ENCODE results near the gene C17orf100.
"Not testable (repeated sequence)": the region's sequence is repeated elsewhere in the genome, so short reads cannot be mapped to it uniquely, and the experiment has no call there.

C17orf100 gene

DNA sequence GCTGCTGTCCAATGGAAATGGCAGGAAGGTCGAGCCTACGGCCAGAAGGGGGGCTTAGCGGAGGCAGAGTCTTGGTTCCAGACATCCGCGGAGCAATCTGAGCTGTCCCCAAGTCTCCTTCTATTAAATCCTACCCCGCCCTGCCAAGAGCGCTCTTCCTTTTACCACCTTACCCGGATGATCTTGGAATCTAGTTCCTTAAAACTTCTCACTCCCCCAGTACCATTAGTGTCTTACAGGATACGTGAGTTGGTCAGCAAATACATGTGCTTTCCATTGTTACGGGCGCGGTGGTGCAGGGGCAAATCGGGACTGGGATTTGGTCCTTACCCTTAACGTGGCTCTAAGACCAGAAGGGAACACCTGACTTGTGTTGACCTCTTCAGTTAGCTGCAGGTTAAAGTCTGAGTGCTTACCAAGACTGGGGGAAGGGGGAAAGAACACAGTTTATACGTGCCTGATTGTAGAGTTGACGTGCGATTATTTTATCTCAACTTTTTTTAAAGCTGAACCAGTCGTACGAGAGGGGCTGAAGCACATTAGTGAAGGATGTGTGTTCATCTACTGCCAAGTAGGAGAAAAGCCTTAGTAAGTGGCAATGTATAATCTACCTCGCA lies 10.2 kb upstream of the C17orf100 start:
- no peak for DNase-seq

DNA sequence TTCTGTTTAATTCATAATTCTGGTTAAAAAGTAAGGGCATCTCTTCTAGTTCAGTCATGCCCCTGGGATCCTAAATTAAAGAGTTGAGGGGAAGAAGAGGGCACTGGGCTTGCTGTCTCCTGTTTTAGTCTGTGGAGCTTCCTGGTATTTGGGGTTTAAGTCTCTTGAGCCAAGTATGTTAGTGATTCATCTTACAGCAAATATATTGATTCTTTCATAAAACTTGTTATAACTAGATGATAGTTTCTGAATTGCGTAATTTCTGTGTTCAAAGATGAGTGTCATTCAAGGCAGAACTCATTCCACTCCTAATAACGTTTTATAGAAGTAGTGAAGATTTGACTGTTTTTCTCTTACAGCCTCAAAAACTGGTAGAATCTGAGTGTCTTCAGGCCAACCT lies 9.0 kb upstream of the C17orf100 start:
- DNase-seq, result no peak

DNA sequence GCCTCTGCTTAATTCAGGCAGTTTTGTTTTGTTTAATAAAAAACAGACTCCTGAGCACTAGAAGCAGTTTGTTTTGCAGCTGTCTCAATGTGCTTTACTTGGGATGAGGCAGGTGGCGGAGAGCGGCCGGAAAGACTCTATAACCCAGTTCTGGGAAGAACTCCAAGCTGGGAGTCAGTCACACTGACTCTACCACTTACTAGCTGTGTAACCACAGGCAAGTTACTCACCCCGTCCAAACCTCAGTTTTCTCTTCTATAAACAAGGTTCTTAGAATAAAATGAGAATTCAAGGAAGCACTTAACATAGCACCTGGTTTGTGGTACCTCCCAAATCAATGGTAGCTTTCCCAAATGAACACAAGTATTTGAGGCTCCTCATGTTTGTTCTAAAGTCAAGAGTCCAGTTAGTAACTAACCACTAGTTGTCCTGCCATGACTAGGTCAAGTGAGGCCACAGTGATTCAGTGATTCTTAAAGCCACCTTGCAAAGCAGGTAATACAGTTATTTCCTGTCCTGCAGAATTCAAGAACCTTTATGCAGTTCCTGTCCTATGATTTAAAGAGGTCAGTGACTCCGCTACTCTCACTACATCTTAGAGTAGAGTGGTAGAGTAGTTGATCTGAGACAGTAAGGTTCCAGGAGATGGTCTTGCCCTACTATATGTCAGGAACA lies 8.0 kb upstream of the C17orf100 start:
- no peak for DNase-seq

DNA sequence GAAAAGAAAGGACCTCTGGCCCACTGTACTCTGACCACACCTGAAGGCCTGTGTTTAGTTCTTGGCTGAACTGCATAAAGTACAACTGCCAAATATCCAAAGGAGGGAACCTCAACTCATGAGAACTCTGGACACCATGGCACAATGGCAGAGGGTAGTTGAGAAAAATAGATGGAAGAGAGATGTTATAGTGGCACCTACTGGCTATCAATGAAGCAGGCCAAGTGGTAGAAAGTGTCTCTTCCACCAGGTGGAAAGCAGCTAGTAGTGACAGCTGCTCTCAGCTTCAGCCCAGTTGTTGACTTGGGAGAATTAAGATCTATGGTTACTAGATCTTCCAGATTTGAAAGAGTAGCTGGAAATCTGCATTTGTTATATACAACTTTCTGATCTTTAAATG lies 3.4 kb upstream of the C17orf100 start:
- DNase-seq, result no peak

DNA sequence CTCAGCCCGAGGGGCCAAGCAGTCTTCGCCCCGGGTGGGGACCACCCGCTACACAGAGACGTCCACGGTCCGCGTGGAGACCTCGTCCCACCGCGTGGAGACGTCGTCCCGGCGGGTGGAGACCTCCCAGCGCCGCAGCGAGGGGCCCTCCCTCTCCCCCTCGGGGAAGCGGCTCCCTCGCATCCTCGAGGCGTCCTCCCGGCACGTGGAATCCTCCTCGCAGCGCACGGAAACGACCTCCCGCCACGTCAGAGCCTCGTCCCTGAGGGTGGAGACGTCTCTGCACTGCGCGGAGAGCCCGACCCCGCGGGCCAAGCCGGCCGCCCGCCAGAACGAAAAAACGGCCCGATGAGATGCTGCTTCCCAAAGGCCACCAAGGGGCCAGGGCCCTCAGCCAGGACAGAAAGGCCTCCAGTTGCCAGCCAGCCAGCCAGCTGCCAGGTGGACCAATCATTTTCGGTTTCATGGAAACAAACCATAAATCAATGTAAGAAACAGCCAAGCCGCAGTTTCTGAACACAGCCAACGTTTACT lies 424 bp downstream of the C17orf100 start:
- DNase-seq, result no peak

DNA sequence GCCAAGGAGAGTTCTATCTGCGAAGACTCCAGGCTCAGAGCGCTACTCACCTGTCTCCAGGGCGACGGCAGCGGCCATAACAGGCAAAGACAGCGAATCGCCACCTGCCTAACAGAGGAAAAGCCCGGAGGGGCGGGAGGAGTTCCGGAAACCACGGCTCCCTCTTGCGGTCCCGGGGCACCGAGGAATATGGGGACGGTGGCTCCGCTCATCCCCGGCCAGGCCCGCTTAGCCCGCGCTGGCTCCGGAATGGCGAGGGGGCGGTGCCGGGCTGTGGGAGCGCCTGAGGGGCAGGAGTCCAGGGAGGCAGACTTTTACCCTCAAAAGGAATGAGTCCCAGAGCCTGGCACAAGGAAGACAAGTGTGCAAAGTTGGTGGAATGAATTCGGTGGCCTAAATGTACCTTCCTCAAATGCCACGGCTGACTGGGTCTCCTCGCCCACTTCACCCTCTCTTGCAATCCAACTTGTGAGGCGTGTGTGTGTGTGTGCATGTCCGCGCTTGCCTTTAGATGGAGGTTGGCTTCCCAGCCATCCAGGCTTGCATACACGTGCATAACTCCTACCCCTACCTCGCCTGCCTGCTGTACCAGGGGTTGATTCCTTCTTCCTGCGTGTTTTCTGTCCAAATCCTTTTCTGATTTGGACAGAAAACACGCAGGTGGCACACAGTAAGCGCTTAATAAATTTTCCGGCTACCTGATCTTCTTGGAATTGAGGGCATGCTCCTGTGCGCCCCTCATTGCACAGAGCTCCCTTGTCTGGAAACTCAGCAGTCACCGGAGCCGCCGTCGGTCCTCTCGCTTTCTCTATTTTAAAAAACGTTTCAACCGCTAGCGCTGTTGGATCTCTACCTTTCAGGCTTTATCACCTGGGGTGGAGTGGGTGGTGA lies 3.5 kb downstream of the C17orf100 start:
- no peak for DNase-seq

DNA sequence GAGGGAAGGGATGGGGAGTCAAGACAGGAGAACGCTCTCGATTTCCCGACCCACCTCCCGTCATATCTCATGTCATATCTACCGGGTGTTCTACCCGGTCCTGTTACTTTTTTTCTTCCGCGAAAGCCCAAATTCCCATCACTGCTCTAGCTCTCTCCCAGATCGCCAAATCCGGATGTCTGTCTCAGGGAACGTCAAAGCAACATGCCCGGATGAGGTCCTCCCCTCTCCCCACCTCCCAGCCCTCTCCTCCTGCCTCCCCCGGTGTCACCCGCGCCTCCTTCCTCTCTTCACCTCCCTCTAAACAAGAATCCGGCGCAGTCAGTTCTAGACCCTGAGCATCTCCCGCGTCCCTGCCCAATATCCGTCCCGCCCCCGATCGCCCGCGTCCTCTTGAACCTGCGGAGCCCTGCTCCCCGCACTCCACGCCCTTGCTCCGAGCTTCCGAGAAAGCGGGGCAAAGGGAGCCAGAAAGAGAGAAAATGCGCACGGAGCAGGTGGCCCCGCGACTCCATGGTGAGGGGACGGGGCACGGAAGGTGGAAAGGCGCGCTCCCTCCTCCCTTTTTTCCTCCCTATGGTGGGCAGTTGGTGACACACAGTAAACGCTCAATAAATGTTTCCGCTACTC lies 4.3 kb downstream of the C17orf100 start:
- DNase-seq, result not testable (repeated sequence)

DNA sequence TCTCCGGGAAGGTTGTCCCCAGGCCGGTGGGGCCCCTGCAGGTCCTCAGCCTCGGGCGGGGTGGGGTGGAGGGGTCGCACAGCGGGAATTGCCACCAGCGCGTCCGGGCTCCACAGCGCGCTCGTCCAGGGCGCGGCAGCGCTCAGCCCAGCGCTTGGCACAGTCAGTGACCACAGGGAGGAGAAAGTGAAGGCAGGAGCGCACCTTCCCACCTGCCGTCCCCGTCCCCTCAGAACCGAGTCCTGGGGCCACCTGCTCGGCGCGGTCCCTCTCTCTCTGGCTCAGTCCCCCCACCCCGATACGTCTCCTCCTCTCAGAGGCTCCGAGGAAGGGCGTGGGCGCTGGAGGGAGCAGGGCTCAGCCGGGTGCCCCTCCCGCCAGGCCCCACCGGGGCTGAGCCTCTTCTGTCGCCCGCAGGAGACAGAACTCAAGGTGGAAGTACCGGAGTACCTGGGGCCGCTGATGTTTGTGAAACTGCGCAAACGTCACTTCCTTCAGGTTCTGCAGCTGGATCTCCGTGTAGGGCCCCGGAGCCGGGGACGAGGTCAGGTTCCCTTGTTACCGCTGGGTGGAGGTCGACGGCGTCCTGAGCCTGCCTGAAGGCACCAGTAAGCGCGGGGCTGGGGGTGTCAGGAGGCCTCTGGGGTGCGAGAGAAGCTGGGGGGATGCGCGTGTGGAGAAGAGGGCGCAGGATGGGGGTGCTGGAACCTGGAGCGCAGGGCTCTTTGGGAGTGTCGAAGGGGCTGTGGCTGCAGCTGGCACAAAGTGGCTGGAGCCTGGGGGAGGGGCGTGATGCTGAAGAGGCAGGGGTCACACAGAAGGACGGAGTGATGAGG lies 5.5 kb downstream of the C17orf100 start:
- peak; percentile 52 for DNase-seq

DNA sequence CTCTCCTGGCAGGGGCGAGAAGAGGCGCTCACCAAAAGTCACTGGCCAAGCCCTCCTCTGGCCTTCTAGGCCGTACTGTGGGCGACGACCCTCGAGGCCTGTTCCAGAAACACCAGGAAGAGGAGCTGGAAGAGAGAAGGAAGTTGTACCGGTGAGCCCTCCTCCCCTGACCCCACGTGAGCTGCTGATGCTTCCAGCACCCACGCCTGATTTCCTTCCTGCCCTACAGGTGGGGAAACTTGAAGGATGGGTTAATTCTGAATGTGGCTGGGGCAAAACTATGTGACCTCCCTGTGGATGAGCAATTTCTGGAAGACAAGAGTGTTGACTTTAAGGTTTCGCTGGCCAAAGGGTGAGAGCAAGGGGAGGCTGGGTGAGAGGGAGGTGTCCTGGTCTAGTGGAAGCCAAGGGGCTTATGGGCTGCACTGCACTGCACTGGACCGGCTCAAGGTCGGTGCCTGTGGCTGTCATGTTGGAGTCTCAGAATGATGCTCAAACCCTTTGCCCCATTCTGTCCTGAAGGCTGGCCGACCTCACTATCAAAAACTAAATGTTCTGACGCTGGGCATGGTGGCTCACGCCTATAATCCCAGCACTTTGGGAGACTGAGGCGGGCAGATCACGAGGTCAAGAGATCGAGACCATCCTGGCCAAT lies 6.2 kb downstream of the C17orf100 start:
- no peak for DNase-seq

DNA sequence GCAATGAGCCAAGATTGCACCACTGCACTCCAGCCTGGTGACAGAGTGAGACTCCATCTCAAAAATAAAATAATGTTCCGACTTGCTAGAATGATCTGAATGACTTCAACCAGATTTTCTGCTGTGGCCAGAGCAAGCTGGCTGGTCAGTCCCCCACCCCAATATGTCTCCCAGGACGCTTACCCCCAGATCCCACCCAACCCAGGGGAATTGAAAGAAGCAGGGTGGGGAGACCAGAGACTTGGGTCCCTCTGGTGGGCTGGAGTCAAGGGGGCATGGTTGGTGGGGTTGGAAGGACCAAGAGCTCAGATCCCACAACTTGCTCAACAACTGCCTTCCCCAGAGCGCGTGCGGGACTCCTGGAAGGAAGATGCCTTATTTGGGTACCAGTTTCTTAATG lies 6.8 kb downstream of the C17orf100 start:
- DNase-seq, result not testable (repeated sequence)

DNA sequence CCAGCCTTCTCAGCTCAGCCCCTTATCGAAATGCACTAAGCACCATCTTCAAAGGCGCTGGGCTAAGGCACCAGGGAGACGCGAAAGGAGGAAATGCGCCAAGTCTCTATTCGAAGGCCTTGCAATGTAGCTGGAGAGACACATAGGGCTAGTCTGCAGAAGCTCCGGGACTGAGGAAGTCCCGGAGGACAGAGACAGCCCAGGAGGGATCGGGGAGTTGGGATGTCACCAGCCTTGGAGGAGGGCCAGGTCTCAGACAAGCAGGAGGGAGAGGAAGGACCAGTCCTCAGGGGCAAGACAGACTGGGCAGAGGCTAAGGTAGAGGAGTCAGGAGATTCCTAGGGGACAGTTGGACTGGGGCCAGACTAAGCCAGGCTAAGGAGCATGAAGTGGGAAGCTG lies 8.5 kb downstream of the C17orf100 start:
- no peak for DNase-seq

DNA sequence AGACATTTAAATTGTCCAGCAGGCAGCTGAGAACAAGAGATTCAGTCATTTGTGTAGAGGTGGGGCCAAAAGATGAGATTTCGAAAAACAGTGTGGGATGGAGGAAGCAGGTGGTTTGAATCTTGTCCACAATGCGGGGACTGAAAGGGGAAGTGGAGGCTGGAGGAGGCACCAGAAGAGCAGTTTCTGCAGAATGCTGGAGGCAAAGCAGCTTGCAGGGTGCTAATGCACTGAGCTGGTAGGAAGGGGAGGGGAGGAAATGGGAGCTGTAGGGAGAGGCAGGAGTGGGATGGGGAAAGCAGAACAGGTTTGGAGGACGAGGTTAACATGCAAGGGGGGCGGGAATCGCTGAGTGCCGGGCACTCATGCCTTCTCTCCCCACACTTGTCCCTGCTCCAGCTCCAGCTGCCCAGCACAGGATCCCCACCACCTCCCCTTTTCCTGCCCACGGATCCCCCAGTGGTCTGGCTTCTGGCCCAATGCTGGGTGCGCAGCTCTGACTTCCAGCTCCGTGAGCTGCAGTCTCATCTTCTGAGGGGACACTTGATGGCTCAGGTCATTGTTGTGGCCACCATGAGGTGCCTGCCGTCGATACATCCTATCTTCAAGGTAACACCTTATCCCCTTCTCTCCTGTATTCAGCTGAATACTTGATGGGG lies 9.4 kb downstream of the C17orf100 start:
- DNase-seq, result no peak

DNA sequence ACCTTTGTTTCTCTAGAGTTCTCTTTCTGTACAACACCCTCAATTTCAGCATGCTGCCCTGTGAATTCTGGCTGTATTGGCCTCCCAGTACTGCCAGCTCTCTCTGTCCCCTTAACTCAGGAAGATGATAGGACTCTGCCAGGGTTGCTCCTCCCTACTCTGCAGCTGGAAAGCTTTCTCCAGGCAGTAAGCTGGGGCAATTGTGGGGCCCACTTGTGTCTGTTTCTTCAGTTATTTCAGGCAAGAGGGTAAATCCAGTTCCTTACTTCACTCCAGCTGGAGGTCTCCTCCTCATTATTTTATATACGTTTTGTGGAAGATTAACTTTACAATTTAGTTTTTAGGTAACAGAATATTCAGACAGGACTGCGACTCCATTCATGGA lies 9.9 kb downstream of the C17orf100 start:
- no peak for DNase-seq

DNA sequence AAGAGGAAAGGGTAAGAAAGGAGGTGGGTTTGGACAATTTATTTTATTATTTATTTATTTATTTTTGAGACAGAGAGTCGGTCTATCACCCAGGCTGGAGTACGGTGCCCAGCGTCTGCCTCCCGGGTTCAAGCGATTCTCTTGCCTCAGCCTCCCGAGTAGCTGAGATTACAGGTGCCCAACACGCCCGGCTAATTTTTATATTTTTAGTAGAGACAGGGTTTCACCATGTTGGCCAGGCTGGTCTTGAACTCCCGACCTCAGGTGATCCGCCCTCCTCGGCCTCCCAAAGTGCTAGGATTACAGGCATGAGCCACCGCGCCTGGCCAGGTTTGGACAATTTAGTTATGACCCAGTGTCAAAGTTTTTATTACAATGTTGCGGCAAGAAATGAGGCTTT lies 11.6 kb downstream of the C17orf100 start:
- not testable (repeated sequence) for DNase-seq

DNA sequence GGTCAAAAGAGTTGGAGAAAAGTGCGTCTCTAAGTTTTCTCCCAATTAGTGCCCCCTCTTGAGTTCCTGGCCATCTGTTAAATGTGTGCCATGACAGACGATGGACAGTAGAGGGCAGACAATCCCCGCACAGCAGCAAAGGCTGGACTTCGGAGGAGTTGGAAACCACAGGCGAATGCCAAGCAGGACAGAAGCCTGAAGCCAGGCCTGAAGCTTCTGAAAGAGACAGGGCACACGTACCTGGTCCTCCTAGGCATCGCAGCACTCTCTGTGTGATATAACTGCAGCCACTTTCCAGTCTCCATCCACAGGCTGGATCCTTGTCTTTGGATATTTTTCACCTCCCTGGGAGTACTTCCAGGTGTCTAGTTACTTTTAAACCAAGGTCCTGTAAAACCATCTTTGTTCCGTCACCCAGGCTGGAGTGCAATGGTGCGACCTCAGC lies 14.5 kb downstream of the C17orf100 start:
- DNase-seq, result no peak

DNA sequence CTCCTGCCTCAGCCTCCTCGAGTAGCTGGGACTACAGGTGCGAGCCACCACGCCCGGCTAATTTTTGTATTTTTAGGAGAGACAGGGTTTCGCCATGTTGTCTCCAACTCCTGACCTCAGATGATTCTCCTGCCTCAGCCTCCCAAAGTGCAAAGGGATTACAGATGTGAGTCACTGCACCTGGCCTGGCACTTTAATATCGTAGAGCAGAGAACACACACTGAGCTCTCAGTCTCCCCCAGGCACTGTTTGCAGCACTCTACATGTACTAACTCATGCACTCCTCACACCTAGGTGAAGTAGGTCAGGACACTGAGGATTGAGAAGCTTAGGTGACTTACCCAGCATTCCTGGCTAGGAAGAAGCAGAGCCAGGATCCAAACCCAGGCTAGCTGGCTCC lies 15.0 kb downstream of the C17orf100 start:
- no peak for DNase-seq

DNA sequence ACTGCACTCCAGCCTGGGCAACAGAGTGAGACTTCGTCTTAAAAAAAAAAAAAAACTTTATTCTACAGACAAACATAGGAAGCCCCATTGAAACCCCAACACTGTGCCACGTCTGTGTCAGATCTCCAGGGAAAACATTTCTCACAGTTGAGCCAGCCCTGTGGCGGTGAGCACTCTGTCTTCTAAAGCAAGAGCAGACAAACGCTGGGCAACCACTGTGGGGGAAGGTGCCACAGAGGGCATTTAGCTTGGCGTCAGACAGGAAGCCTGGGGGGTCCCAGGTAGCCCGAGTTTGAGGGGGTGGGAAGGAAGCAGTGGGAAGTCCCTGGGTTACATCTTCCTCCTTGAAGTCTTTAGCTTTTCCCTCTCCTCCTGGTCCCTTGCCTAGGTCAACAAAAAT lies 16.0 kb downstream of the C17orf100 start:
- no peak for DNase-seq

DNA sequence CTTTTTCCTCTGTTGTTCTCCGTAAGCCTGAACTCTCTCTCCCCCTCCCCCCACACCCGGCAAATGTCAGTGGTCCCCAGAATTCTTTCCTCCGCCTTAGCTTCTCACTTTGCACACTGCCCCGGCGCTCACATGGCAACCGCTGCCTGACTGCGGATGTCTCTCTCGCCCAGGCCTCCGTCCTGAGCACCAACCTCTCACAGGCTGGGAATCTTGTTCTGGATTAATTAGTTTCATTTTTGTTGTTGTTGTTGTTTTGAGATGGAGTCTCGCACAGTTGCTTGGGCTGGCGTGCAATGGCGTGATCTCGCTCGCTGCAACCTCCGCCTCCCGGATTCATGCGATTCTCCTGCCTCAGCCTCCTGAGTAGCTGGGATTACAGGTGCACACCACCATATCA lies 16.7 kb downstream of the C17orf100 start:
- DNase-seq, result no peak

DNA sequence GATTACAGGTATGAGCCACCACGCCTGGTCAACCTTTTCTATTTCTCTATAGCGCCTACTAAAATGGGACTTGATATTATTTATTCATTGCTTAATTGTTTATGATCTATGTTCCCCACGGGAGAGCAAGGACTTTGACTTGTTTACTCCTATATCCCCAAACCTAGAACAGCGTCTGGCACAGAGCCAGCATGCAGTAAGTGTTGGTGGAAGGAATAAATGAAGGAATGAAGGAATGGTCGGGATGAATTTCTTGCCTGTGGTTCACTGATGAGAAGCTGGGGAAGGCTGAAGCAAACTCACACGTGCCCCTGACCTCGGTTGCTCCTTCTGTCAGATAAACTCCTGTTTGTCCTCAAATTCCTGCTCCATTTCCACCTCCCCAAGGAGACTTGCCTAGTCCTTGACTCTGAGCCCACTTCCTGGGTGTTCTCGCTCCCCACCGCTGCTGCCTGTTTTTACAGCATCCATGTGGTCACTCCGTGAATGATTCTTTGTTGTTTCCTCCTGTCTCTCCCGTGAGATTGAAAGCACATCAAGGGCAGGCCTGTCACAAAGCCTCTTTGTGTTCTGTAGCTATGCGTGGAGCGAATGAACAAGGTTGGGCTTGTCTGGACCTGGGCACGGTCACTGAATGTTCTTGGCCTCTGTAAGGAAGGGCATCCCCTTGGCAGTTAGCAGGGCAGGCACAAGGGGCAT lies 17.3 kb downstream of the C17orf100 start:
- DNase-seq, result no peak

DNA sequence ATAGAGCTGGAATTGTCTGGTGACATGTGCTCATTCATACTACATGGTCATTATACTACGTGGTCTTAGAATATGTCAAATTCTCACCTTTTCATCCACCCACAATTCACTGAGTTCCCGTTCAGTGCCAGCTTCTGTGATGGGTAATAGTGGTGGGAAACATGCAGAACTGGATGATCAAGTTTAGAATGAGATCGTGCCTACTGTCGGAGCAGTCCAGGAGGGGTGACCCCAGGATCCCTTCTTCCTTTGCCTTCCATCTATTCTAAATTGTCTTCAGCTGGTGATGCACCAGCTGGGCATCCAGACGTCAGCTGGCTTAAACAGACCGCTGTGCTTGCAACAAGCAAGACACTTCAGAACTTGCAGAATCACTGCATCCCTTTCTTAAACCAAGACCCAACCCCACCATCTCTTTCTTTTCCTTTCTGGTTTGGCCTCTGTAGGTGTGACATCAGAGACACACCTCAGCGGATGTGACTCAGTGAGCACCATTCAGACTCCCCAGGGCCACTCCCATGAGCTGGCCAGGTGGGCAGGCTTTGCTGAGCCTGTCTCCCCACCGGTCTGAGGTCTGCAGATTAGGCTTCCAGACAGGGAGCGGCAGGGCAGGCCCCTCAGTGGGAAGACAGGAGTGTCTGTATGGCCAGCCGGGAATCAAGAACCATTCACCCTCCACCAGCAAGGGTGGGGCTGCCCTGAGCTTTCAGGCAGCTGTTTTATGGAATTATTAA lies 18.1 kb downstream of the C17orf100 start:
- no peak for DNase-seq

Data from activated effector memory CD4-positive, alpha-beta T cell treated with Interleukin-2 at 50 U/mL for 16 hours (primary cell).